ENCODE data around the gene MTRFR.

MTRFR gene

DNA sequence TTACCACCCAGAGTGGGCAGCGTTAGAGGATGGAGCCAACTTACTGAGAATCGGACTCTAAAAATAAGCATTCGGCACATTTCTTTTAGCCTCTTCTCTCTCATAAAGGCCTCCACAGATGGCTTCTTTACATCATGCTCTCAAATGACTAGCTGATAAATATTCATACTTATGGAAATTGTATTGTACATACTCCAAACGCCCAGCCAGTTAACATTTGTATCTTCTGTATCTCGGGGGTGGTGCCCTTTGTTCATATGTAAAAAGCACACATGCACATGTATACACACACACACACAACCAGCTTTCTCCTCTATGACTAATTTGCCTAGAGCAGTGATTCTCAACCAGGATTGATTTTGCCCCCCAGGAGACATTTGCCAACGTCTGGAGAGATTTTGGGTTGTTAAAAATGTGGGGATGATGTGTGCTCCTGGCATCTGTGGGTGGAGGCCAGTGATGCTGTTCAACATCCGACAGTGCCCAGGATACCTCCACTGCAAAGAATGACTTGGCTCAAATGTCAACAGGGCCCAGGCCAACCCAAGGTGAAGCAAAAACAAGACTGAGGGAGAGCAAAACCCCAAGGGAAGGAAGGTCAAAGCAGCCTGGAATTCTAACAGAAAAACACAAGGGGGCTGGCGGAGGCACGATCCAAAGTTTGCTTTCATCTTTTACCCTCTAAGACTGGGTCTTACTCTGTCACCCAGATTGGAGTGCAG is 53.6 kb downstream of the MTRFR start:
- TF ChIP-seq, protein P1, sequence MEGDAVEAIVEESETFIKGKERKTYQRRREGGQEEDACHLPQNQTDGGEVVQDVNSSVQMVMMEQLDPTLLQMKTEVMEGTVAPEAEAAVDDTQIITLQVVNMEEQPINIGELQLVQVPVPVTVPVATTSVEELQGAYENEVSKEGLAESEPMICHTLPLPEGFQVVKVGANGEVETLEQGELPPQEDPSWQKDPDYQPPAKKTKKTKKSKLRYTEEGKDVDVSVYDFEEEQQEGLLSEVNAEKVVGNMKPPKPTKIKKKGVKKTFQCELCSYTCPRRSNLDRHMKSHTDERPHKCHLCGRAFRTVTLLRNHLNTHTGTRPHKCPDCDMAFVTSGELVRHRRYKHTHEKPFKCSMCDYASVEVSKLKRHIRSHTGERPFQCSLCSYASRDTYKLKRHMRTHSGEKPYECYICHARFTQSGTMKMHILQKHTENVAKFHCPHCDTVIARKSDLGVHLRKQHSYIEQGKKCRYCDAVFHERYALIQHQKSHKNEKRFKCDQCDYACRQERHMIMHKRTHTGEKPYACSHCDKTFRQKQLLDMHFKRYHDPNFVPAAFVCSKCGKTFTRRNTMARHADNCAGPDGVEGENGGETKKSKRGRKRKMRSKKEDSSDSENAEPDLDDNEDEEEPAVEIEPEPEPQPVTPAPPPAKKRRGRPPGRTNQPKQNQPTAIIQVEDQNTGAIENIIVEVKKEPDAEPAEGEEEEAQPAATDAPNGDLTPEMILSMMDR (IDR thresholded peaks at IDR 0.05; ENCODE audit: insufficient read depth, low read depth, low read length, missing control alignments), result no peak
- H3K4me3 ChIP-seq (ENCODE audit: low read depth, low read length), result no peak overlapping the region
- DNase-seq (ENCODE audit: low read depth), result no peak

DNA sequence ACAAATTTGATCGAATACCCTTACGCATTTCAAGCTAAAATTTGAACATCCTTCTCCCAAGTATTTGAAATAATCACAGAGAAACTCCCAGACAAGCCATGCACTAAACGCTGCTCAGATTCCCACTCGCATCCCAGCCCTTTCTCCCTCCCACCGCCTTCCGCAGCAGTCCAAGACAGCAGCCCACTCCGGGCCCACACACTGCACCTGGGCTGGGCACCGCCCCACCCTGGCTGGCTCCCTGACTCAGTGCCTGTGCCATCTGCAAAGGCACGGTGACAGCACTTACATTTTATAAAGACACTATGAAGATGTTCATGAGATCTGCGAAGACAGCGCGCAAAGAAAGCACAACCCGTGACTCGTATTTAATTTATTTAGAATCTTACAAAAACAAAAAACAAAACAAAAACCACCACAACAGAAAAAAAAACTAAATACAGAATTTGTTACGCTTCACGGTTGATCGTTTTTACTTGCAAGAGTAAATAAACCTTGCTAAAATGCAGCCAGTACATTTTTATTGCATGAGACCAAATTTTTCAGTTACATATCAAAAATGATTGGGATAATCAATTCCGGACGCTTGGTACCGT is 55.6 kb downstream of the MTRFR start:
- TF ChIP-seq, protein P1 (IDR thresholded peaks at IDR 0.05; ENCODE audit: insufficient read depth, low read depth, low read length, missing control alignments), result no peak
- H3K4me3 ChIP-seq (ENCODE audit: low read depth, low read length), result no peak overlapping the region
- no peak for DNase-seq (ENCODE audit: low read depth)

GRCh38 chr12:123289911-123290310 is 56.7 kb downstream of the MTRFR start:
- TF ChIP-seq, protein P1 (IDR thresholded peaks at IDR 0.05; ENCODE audit: insufficient read depth, low read depth, low read length, missing control alignments), result no peak
- no peak overlapping the region for H3K4me3 ChIP-seq (ENCODE audit: low read depth, low read length)
- no peak for DNase-seq (ENCODE audit: low read depth)

GRCh38 chr12:123293178-123293760 is 60.0 kb downstream of the MTRFR start:
- no peak for DNase-seq (ENCODE audit: low read depth)
- no peak overlapping the region for H3K4me3 ChIP-seq (ENCODE audit: low read depth, low read length)
- TF ChIP-seq, protein P1 (IDR thresholded peaks at IDR 0.05; ENCODE audit: insufficient read depth, low read depth, low read length, missing control alignments), result no peak

- TF ChIP-seq, protein P1 (IDR thresholded peaks at IDR 0.05; ENCODE audit: insufficient read depth, low read depth, low read length, missing control alignments), result no peak
- DNase-seq (ENCODE audit: low read depth), result no peak
- H3K4me3 ChIP-seq (ENCODE audit: low read depth, low read length), result no peak overlapping the region
Observed at GRCh38 chr12:123305136-123305535, 71.9 kb downstream of the MTRFR start.

DNA sequence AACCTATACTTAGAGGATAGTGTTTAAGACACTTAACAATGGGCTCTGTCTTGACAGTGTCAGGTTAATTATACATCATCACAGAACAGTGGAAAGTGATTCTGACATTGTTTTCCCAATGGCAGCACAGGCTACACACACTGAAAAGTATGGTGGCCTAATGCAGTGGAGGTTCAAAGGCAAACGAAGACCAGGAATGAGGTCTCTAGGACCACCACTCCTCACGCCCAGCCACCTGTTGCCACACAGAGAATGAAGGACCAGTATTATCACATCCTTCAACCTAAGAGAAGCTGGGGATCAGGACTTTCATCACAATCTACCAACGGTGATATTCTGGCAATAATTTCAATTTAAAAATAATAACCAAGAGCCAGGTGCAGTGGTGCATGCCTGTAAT is 73.0 kb downstream of the MTRFR start:
- DNase-seq (ENCODE audit: low read depth), result no peak
- TF ChIP-seq, protein P1 (IDR thresholded peaks at IDR 0.05; ENCODE audit: insufficient read depth, low read depth, low read length, missing control alignments), result no peak
- no peak overlapping the region for H3K4me3 ChIP-seq (ENCODE audit: low read depth, low read length)

Data from GM12865 (cell line).